DMS53 treated with DMSO at 0.1 percent for 48 hours (cell line): ENCODE data around the gene SLC30A5.
"Not testable (repeated sequence)": the region's sequence is repeated elsewhere in the genome, so short reads cannot be mapped to it uniquely, and the experiment has no call there.

Experiments
- DNase-seq: peaks from one replicate; lab custom pipeline; 2025; ENCODE audit not compliant: unreplicated experiment; lab: John Stamatoyannopoulos, UW

Gene SLC30A5

GRCh38 chr5:69103521-69103920, 9.7 kb downstream of the SLC30A5 start:
- DNase-seq, result no peak

GRCh38 chr5:69105996-69106906, 12.4 kb downstream of the SLC30A5 start:
- no peak for DNase-seq

GRCh38 chr5:69108367-69108766, 14.6 kb downstream of the SLC30A5 start:
- DNase-seq, result not testable (repeated sequence)

- no peak for DNase-seq
Observed at GRCh38 chr5:69113851-69114250, 20.0 kb downstream of the SLC30A5 start.

- DNase-seq, result no peak
Observed at GRCh38 chr5:69115526-69115925, 21.7 kb downstream of the SLC30A5 start.

GRCh38 chr5:69129413-69129812, 35.6 kb downstream of the SLC30A5 start:
- DNase-seq, result no peak

GRCh38 chr5:69130241-69130640, 36.4 kb downstream of the SLC30A5 start:
- DNase-seq, result no peak

- no peak for DNase-seq
Observed at GRCh38 chr5:69131304-69131703, 37.5 kb downstream of the SLC30A5 start.

- no peak for DNase-seq
Observed at GRCh38 chr5:69134126-69134525, 40.3 kb downstream of the SLC30A5 start.

- no peak for DNase-seq
Observed at GRCh38 chr5:69136293-69136692, 42.5 kb downstream of the SLC30A5 start.

GRCh38 chr5:69137208-69137607, 43.4 kb downstream of the SLC30A5 start:
- not testable (repeated sequence) for DNase-seq

GRCh38 chr5:69137807-69138206, 44.0 kb downstream of the SLC30A5 start:
- DNase-seq, result no peak

- DNase-seq, result no peak
Observed at GRCh38 chr5:69138766-69139165, 45.0 kb downstream of the SLC30A5 start.

GRCh38 chr5:69140239-69140638, 46.4 kb downstream of the SLC30A5 start:
- not testable (repeated sequence) for DNase-seq

GRCh38 chr5:69140827-69141226, 47.0 kb downstream of the SLC30A5 start:
- no peak for DNase-seq

GRCh38 chr5:69148576-69148975, 54.8 kb downstream of the SLC30A5 start:
- not testable (repeated sequence) for DNase-seq

- DNase-seq, result no peak
Observed at GRCh38 chr5:69148981-69149675, 55.3 kb downstream of the SLC30A5 start.

GRCh38 chr5:69149676-69150010, 55.8 kb downstream of the SLC30A5 start:
- DNase-seq, result no peak

GRCh38 chr5:69152731-69153130, 58.9 kb downstream of the SLC30A5 start:
- no peak for DNase-seq

GRCh38 chr5:69156456-69156855, 62.6 kb downstream of the SLC30A5 start:
- DNase-seq, result no peak

GRCh38 chr5:69158039-69158438, 64.2 kb downstream of the SLC30A5 start:
- DNase-seq, result no peak

GRCh38 chr5:69160651-69161050, 66.8 kb downstream of the SLC30A5 start:
- no peak for DNase-seq
